ENCODE results near the gene PPP6R2.

Gene PPP6R2, protein sequence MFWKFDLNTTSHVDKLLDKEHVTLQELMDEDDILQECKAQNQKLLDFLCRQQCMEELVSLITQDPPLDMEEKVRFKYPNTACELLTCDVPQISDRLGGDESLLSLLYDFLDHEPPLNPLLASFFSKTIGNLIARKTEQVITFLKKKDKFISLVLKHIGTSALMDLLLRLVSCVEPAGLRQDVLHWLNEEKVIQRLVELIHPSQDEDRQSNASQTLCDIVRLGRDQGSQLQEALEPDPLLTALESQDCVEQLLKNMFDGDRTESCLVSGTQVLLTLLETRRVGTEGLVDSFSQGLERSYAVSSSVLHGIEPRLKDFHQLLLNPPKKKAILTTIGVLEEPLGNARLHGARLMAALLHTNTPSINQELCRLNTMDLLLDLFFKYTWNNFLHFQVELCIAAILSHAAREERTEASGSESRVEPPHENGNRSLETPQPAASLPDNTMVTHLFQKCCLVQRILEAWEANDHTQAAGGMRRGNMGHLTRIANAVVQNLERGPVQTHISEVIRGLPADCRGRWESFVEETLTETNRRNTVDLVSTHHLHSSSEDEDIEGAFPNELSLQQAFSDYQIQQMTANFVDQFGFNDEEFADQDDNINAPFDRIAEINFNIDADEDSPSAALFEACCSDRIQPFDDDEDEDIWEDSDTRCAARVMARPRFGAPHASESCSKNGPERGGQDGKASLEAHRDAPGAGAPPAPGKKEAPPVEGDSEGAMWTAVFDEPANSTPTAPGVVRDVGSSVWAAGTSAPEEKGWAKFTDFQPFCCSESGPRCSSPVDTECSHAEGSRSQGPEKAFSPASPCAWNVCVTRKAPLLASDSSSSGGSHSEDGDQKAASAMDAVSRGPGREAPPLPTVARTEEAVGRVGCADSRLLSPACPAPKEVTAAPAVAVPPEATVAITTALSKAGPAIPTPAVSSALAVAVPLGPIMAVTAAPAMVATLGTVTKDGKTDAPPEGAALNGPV

DNA sequence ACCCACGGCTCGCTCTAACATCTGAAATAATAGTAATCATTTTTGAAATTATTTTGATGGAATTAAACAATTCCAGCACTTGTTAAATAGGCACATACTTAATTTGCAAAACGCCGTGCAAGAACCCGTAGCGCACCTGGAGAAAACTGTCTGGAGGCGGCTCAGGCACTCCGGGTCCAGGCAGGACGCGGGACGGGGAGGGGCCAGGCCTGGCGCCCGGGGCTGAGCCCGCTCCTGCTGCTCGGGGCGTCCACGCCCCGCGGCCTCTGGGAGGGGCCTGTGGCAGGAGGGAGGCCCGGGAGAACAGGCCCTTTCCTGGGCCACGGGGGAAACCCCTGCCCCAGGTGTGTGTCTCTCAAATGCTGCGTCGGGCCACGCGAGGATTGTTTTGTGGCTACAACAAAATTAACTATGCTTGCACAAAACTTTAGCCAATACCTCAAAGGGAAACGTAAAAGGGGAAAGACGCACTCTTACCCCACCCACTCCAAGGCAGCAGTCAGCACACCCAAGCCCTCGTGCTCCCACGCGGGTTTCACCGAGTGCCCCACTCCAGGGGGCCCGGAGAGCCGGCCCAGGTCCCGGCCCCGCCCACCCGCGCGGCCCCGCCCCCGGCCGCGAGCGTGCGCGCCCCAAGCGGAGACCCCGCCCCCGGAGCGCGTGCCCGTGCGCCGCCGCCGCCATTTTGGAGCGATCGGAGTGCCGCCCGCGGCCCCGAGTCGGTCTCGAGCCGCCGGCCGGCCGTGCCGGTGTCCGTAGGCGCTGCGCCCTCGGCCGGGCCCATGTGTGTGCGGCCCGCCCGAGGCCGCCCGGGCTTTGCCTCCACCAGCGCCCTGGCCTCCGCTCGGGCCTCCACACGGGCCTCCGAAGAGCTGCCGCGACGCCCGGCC is at the start of gene PPP6R2:
PPP6R2 (plus strand) TSS at position 677 of the 890 bp plus-strand sequence. CDS start 50,582 bp downstream, outside the sequence.
- DNase-seq = no peak

GRCh38 chr22:50293441-50294318 is 49.4 kb upstream of the PPP6R2 start:
- no peak for DNase-seq

- no peak for DNase-seq
These were observed 48.8 kb upstream of the PPP6R2 start for GRCh38 chr22:50294319-50294656.

DNA sequence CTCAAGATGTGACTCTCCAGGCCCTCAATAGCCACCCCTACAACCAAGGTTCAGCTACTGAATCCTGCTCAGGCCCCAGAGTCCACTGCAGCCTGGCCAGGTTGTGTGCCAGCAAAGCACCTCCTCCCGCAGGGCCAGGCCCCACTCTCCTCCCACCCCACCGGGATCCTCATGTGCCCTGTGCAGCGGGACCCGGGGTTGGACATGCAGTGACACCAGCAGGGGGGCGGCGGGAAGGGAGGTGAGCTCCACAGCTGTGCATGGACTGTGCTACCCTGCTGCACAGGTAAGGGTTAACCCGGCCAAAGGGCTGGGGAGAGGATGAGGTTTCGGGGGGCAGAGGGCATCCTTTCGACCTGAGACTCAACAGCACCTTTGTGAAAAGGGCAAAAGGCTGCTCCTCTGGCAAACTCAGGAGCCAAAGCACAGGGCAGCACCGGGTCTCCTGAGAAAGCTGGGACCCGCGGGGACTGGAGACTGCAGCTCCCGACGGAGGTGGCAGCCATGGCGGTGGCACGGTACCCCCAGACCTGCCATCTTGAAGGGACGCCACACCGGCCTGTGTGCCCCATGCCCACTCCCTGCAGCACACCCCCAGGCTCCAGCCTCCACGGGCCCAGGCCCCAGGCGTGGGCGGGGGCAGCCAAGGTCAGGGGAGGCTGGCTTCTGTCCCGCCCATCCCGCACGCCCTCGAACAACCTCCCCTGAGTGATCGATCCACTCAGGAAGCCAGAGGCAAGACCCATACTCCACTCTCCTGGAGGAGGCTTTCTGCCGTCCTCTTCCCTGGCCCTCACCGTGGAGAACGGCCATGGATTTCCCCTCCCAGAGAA is 46.3 kb upstream of the PPP6R2 start:
- no peak for DNase-seq

- DNase-seq = no peak
These were observed 45.4 kb upstream of the PPP6R2 start for GRCh38 chr22:50297510-50298265.

DNA sequence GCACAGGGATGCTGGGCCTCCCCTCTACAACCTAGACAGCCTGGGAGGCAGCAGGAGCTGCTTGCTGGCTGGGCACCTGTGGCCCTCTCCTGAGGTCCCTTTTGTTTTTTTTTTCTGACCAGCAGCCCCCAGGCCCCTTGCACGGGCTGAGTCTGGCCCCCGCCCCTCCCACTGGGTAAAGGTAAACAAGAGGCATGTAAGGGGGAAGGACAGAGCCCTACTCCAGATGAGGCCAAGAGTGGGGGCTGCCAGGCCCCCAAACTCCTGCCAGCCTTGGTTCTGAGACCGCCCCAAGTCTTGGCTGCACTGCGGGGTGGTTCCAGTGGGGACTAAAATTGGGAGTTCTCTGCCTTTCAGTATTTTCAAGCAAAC is 44.9 kb upstream of the PPP6R2 start:
- no peak for DNase-seq

- no peak for DNase-seq
These were observed 44.0 kb upstream of the PPP6R2 start for GRCh38 chr22:50298937-50299784.

GRCh38 chr22:50299785-50300619 is 43.1 kb upstream of the PPP6R2 start:
- DNase-seq = no peak

DNA sequence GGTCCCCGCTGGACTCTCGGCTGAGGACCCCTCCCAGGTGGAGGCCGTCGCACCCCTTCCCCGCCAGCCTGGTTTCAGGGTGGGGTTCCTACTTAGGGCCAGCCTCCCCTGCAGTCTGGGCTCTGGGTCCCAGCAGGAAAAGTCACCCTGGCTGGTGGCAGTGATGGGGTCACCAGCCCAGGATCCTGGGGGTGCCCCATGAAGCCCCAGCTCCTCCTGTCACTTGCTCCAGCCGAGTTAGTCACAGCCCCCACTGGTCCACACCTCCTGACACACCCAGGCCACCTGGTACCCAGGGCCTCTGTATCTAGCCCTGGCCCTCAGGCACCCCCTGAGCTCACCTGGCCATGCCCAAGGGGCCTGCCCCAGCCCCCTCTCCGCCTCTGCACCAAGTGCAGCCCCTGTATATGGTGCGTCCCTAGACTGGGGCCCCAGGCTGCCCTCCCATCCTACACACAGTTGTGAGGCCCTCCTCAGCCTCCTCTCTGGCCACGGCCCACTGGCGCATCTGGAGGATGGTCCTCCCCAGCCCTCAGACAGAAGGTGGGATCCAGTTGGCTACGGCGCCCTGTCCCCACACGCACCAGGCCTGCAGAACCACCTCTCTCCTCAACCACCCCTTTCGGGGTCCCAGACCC is 42.4 kb upstream of the PPP6R2 start:
- DNase-seq = no peak

DNA sequence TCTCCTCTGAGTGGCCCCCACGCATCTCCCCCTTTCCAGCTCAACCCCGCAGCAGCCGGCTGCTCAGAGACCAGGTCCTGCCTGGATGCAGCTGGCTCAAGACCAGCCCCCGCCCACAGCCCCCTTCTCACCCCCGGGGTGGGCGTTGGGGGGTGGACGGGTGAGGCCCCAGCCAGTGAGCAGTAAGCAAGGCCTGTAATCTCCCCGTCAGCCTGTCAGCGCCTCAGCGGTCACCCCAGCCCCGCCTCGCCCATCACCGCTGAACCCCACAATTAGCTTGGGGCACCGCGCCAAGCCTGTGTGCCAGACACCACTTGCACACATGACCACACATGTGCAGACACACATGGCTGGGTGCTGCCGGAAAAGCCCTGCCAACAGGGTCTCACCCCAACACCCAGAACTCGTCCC is 41.5 kb upstream of the PPP6R2 start:
- peak; percentile 46 for DNase-seq

GRCh38 chr22:50302041-50302541 is 41.0 kb upstream of the PPP6R2 start:
- DNase-seq = no peak

DNA sequence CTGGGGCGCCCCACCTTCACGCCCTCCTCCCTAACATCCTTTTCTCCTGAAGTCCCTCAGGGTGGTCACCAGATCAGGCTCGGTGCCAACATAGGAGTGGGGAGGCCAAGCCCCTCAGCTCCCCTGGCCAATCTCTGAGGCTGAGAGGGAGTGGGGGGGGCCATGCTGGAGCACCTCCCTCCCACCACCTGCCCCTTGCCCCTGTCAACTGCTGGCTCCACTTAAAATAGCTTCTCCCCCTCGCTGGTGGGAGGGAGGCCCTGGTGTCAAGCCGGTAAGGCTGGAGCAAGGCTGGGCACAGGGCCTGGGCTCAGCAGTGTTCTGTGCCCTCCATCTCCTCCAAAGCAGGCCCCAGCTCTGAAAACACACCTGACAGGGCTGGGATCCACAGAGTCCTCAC is 40.6 kb upstream of the PPP6R2 start:
- no peak for DNase-seq

GRCh38 chr22:50303515-50303847 is 39.6 kb upstream of the PPP6R2 start:
- DNase-seq = no peak

DNA sequence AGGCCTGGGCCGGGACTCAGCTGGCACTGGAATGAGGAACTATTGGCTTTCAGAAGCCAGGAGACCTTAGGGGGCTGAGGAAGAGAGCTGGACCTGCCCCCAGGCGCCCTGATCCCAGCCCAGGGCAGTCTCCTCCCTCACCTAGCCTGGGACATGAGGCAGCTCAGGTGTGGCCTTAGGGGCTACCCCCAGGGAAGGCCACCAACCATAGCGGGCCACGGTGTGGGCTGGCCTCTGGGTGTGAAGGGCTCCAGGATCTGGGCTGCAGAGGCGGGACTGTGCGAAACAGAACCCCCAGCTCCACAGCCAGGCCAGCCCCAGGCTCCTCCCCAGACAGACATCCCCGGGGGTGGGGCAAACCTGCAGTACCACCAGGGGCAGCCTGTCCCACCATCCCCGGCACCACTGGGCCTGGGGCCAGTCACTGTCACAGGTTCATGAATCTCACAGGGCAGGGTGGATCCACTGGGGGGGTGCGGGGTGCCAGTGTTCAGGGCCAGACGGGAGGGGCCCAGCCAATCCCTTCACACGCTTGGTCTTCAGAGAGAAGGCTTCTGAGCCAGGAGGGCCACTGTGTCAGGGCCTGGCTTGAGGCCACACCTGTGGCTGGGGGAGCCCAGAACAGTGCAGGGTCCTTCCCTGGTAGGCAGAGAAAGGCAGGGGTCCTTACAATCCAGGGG is 39.1 kb upstream of the PPP6R2 start:
- no peak for DNase-seq

- no peak for DNase-seq
These were observed 38.4 kb upstream of the PPP6R2 start for GRCh38 chr22:50304528-50305392.

- DNase-seq = no peak
These were observed 37.7 kb upstream of the PPP6R2 start for GRCh38 chr22:50305393-50305922.

All from NCI-H2081 treated with DMSO at 0.1 percent for 48 hours (cell line).